Measurements from ENCODE around the gene CHRNA1. TPM values are rescaled to one million over a fixed set of nuclear protein-coding genes. Genes with fewer than 3 reads are reported as not detected.
A peak's percentile ranks its signal among the peaks of the same experiment; 100 is the strongest.

Gene CHRNA1
- polyA plus RNA-seq, 1 donor = 3.7 TPM

DNA sequence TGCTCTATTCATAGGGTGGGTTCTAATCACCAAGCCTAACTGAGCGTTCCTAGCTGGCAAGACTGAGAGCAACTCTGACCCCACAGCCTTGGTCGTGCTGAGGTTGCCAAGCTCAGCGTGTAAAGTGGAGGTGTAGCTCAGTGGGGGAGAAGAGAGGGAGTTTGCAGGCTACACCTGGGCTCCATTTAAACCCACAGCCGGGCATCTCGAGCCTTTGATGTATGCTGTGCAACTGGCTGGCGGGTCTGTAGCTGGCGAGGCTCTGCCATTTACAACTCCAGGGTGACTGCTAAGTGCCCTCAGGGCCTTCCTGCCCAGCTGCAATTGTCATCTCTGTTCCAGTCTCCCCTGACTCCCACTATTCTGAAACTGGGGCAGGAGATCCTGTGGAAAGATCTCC, 20.0 kb upstream of the CHRNA1 start:
- no peak for DNase-seq

DNA sequence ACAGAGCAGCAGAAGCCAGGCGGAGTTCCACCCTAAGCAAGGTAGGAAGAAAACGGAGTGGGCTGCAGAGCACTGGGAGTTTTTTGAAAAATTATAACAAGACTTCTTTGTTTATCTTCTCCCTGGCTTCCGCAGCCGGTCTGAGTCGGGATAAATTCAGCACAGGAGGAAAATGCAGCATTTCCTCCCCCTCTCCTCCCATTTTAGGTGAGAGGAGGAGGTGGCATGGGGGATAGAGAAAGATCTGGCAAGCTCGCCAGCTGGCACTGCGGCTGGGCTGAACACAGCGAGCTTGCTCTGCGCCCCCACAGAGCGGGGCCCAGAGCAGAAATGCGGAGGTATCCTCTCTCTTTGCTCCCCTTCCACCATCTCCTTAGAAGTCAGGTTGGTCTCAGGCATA, 17.7 kb upstream of the CHRNA1 start:
- no peak for DNase-seq

DNA sequence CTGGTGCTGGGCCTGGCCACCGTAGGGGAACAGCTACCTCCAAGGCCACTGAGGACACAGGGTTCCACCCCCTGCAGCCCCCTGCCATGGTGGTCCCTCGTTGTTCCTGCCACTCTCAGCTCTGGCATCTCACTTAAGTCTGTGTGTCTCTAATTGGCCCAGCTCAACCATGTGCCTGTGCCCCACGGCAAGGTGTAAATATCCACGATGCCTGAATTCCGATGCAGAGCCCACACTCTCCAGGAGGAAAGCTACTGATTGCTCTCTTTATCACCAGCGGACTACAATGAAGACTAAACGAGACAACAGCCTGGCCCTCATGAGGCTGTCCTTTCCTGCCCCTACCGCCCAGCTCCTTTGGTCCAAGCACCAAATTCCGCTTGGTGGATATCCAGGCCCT, 17.0 kb upstream of the CHRNA1 start:
- DNase-seq = no peak

DNA sequence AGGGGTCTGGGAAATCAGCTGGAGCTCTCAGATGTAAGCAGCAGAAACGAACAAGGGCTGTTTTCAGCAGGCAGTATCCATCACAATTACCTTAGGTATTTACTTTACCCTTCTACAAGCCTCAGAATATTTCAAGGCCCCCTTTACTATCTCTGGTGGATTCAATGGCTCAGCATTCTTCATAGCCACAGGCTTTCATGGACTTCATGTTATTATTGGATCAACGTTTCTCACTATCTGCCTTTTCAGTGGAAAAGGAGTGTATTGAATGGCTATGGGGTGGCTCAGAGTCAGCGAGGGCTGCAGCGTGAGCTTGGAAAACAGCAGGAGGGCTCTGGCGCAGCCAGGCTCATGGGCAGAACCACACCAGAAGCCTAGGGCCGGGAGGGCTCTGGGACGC, 16.6 kb upstream of the CHRNA1 start:
- no peak for DNase-seq

DNA sequence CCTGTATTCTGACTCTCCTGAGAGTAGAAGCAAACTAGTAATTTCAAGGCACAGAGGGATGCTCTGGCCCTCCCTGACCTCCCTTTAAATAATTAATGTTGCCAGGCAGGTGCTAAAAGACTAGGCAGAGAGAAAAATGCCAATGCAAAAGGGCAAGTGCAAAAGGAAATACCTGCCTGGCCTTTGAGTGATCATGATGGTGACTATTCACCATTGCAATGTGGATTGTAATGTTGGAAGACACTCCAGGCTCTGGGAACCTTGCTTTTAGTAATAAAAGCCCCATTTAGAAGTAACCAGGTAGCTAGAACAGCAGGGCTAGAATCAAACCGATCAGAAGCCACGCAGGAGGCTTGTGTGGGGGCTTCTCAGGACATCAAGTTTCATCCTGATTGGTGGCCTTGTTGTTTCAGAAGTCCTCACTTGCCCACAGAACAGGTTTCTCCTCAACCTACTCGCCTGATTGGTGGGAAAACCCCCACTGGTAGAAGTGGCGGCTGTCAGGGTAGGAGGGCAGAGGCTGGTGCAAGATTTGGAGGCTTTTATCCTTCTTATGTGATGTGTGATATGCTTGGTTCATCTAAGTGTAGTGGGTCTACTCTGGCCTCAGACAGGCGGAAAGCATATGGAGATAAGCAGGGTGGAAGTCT, 16.0 kb upstream of the CHRNA1 start:
- DNase-seq = no peak

DNA sequence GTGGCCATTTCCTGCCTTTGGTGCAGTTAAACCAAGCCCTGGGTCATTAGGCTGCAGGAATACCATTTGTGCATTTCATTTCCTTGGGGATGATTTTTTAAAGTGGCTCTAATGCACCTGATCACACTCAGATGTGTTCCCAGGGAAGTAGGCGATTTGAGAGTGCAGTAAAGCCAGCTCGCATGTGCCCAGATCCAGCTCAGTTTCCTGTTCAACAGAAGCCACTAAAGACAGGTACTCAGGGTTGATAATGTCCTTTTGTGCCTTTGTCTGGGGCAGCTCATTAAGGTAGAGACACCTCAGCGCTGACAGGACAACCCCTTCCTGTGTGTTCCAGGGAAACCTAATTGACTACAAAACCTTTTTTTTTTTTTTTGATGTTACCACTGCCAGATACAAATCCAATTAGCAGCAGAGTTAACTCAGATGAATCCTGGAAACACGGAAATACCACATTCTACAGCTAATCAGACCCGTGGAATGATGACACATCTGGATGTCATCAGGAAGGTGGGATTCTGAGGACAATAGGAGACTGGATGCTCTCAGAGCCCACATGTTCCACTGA, 15.2 kb upstream of the CHRNA1 start:
- DNase-seq = no peak

DNA sequence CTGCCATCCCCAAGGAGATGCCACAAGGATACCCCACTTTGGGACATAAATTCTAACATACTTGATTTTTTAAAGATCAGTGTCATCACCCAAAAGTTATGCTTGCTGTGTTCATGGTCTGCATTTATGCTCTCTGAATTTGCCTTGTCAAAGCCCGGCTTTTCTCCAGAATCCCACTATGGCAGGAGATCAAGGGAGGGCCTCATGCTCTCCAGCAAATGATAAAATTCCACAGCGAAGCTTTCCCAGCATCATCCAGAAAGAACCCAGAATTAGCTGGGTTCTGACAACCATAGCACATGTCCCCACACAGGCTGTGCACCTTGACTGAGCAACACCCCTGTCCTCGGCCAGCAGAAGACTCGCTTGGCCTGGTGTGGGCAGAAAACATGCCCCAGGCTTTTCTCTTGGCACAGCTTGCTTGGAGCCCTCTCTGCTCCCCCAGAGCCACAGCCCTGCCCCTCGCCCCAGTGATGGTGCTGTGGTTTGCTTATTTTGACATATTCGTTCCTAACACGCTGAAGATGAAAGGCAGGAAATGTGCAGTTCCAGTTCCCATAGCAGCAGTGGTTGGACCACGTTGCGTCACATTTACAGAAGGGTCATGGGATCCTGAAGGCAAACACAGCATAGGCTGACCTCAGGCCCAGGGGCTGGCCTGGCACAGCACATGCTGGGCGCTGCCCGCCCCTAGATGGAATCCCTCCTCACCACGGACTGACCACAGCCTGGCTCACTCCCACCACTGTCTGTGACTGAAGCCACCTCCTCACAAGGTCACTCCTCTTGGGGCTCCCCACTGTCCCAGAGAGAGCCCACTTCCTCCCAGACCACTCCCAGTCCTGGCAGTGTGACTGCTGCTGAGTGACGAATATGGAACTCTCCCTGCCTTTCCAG, 14.1 kb upstream of the CHRNA1 start:
- DNase-seq = no peak

DNA sequence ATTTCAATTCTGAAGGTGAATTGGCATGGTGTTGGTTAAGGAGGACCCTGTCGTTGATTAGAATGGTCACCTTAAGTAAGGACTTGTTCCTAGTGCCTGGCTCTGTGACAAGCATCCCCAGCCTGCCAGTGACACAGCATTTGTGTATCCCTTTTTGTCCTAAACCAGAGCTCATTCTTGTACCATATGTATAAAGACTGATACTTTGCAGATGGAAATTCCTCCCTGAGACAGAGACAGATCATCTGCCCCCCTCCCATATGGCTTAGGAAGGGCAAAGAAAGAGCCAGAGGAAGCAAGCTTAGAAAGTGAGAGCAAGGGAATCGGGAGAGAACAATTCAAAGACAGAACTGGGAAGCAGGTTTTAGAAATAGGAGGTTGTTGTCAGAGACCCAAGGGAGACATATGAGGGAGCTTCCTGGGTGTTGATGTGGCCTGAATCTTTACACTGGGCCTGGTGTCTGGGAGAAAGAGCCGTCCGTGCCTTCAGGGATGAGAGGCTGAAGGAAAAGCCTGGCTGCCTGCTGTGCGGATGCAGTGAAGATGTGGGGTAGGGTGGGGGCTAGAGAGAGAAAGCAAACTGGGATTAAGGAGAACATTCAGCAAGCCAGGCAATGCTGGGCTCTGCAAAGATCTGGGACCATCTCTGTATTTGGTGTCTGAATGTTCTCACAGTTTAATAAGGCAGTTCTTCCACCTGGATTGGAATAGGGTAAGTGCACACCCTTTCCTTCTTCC, 13.2 kb upstream of the CHRNA1 start:
- no peak for DNase-seq

DNA sequence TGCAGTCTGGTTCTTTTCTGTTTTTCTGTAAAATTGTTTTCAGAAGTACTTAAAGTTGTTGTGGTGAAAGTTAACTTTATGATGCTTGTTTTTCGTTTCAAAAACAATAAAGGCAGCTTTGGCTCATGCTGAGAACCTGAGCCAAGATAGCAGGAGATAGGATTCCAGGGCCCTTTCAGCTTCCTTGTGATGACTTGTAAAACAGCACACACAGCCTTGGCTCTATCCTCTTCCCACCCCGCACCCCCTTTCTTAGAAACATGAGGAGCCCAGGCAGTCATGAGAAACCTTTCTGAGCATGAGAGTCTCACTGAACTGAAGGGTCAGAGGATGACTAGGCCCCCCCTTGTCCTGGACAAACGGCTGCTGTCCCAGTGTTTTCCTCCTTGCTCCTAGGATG, 12.4 kb upstream of the CHRNA1 start:
- no peak for DNase-seq

DNA sequence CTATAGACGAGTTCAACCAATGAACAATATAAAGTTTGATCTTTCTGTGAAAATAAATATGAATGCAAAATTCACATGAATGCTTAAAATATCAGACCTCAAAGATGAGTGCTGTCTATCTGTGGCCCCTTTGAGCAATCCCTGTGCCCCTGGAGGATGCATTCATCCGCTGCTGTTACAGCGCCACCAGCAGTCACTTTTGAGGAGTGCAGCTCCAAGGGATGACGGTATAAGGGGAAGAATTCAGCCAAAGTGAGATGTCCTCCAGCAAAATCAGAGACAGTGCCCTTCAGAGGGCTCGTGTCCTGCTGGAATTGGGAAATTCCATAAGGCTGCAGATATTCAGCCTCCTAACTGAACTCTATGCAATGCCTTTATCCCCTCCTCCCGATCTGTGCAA, 12.0 kb upstream of the CHRNA1 start:
- DNase-seq = no peak

DNA sequence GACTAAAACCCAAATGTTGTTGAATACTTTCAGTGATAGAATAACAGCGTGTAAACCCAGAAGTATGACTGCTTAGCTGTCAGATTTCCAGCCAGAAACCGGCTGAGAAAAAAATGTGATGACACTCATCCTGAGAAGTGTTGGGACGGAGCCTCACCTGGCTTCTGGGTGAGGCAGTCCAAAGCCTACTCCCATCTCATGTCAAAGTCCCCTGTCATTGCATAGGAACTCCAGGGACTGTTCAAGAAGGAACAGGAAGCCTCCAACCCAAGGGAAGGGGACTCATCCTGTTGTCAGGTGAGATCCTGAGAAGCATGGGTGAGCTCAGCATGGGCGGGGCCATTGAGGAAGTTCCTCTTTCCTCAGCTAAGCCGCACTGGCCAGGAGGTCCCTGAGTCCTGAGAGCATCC, 11.3 kb upstream of the CHRNA1 start:
- no peak for DNase-seq

DNA sequence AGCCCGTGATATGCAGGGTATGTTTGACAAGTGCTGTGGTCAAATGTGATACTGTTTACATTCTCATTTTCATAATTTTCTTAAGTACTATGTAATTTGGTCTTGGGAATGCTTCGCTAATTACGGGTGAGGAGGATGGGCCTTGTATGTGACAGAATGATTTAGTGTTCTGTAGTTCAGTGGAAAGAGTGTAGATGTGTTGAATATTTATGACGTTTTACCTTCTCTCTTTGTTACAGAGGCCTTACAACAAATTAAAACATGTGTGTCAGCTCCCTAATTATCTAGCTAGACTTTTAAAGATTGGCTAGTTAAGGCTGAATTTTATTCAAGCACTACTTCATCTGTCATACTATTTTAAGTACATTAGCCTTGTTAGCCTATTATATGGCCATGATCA, 10.6 kb upstream of the CHRNA1 start:
- DNase-seq = no peak

DNA sequence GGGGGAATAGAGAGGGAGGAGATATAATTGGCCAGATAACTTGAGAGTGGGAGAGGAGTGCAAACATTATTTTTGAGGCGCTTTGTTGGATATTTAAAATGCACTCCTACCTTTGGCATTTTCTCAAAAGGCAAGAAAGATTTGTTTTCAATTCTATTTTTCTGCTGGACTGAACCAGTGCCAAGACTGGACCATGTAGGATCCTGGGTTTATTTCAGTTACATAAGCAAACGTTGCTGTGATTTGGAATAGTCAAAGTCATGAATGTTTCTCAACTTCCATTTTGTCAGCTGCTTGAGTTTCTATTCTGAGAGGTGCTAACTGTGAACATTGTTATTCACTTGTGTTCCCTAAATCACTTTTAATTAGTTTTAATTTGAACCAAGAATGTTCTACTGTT, 8.9 kb upstream of the CHRNA1 start:
- DNase-seq = no peak

DNA sequence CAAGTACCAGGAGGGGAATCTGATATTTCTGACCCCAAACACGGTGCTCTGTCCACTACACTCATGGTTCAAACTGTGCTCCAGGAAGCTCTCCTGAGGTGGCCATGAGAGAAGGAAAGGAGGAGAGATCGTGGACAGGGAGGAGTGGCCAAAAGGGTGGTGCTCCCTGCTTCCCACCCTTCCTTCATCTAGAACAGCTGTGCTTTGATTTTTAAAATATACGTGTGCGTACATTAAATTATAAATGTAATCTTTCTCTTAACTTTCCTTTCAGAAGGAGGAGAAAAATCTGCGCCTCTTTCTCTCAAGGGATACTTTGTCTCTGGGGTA, 8.2 kb upstream of the CHRNA1 start:
- no peak for DNase-seq

DNA sequence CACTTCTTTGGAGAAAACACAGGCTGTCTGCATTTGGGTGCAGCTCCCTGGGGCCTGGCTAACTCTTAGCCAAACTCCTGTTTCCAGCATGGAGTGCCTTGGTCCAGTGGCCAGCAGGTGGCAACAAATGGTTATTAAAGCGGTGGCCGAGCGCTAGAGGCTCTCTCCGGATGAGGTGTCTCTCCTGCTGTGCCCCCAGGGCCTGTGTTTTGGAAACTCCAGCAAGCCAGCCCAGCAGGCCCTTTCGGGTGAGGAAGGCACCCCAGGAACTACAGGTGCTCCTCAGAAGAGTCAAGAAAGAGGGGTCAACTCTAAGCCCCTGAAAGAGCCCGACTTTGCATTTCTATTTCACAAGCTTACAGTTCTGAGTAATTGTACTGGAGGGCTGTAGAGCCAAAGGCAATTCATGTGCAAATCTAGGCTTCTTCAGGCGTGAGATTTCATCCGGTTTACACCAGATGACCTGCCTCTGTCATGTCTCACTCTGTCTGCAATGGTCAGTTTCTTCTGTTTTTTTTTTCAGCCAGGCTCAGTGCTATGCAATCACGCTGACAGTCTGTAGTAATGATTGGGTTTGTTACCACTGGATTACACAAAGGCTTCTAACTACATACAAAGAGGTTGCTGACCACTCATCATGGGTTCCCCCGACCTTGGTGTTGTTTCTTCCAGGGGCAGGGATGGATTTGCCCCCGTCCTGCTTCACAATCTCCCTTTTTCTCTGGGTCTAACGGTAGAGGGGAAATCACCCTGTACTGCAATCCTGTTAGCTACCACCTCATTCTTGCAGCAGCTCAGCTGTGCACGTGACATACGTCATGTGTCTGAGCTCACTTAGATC, 7.6 kb upstream of the CHRNA1 start:
- peak; percentile 82 for DNase-seq

DNA sequence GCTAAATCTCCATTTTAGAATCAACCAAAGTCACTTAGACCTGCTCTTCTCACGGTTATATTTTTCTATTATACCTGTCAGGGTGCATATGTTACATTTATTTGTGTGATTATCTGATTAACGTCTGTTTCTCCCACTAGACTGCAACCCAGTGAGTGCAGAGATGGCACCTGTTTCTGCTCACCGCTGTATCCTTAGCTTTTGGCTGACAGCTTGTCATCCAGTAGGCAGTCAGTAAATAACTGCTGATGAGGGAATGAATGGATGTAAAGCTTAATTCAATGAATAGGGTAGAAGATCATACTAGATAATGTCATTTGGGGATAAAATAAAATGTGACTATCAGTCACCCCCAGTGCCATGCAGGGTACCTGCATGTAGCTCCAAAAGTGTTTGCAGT, 6.9 kb upstream of the CHRNA1 start:
- DNase-seq = no peak

DNA sequence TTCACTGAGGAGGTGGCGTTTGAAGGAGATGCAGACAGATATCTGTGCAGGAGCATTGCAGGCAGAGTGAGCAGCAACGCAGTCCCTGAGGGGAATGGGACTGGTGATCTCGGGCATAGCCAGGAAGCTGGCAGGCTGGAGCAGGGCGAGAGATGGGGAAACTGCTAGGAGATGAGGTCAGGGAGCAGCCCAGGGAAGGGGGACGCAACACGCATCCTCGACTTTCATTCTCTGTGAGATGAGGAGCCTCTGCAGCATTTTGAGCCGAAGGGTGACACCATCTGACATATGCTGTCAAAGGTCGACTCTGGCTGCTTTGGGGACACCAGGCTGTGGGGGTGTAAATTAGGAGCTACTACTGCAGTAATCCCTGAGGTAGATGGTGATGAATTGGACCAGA, 4.3 kb upstream of the CHRNA1 start:
- no peak for DNase-seq

DNA sequence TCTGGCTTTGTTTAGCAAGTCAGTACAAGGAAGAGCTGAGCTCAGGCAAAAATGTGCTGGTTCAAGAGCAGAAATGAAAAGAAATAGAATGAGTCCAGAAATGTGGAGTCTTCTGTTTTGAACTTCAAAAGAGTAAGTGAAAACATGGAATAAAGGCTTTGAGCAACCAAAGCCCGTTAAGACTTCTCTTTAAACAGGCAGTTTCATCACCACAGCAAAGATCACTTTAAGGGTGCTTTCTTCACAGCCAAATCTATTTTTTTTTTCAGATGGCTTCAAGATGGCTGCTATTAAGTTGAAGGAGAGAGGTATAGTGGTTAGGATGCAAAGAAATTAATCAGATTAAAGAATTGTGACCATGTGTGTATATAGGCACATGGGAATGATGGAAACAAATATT, 2.0 kb upstream of the CHRNA1 start:
- DNase-seq = no peak

DNA sequence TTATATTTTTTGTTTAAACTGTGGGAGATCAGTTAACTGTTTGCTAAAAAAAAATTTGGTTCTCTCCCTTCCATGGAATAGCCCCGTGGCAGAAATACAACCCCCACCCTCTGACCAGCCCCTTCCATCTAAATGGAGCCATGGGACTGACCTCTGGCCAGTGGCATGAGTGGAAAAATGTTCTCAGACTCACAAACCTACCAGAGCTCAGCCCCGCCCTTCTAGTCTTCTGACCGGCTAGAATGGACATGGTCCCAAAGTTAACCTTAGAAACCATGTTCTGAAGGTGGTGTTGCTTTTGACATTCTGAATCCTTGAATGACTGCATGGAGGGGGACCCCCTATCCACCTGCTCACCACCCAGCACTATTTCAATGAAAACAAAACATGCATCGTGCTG, 1.3 kb upstream of the CHRNA1 start:
- no peak for DNase-seq

DNA sequence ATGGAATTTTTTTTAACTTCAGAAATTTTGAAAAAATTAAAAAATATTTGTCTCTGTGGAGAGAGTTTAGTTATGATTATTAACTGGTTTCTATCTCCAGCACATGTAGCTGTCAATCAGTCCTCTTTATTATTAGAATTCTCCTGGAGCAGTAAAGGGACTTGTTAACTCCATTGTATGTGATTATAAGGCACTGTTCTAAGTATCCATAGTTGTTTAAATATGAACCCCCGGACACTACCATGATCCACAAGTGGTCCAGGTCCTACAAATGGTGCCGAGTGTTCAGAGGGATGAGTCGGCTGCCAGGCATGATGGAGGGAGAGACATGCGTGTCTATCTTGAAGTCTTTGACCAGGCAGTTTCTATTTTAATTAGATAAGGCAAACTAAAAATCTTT, 492 bp downstream of the CHRNA1 start:
- DNase-seq = no peak

DNA sequence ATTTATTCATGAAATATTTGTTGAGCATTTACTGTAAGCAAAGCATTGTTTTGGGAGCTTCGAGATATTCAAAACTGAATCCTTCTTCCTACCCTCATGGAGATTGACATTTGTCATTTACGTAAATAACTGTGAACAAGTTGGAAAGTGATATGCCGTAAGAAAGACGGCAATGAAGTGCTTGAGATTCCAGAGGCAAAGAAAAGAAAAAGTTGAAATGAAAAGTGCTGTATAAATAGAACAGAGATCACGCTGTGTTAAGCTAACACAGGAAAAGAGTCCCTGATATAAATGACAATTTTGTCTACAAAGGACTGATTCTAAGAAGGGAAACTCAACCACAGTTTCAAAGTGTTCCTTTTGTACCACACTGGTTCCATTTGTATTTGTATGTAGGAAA, 1.8 kb downstream of the CHRNA1 start:
- DNase-seq = no peak

DNA sequence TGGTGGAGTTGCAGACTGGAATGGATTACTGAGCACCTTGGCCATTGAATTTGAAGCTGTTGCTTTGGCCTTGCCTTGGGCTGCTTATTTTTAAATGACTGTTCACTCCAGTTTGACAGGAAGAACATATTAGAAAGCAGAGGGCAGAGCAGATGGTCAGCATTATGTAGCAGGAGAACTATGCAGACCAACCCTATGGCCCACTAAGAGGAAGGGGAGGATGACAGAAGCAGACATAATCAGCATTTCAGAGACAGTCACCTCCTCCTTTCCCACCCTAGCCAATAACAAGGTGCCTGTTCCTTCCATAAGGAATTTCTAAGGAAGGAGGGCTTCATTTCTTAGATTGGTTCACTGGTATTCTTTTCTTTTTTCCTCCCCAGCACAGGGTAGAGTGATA, 2.4 kb downstream of the CHRNA1 start:
- no peak for DNase-seq
